CD8-positive, alpha-beta memory T cell (primary cell): ENCODE measurements around the gene WASF2. TPM values are rescaled to one million over a fixed set of nuclear protein-coding genes. Genes with fewer than 3 reads are reported as not detected.

Source experiments
- CTCF ChIA-PET: fragments of 350-600 bp; sonication (Branson Sonifier 250); formaldehyde crosslinking; loops from one replicate; lab custom pipeline; 2021; ENCODE audit warnings: antibody characterized with exemption; lab: Charles Lee
- POLR2A ChIA-PET: fragments of 350-600 bp; sonication (Branson Sonifier 250); formaldehyde crosslinking; loops from one replicate; lab custom pipeline; 2021; ENCODE audit warnings: antibody characterized with exemption; lab: Charles Lee
- DNase-seq, 5 donors: peaks; one replicate each; pipeline versions ENCODE4 v3.0.0 to v3.0.0-alpha.2; 2020 to 2022; ENCODE audit warnings: mixed read lengths in 1 of 5
- H3K27ac ChIP-seq: one replicate; pipeline ENCODE4 v1.7.0; 2013; ENCODE audit warnings: low read depth, mild to moderate bottlenecking, low read length, moderate library complexity
- H3K27me3 ChIP-seq: 2 replicates; pipeline ENCODE4 v1.7.0; 2013; ENCODE audit warnings: low read length, mild to moderate bottlenecking; ENCODE audit not compliant: insufficient read depth, poor library complexity, severe bottlenecking
- H3K36me3 ChIP-seq: 2 replicates; pipeline ENCODE4 v1.7.0; 2013; ENCODE audit warnings: mild to moderate bottlenecking, low read length, moderate library complexity; ENCODE audit not compliant: insufficient read depth
- H3K4me1 ChIP-seq: 2 replicates; pipeline ENCODE4 v1.7.0; 2013; ENCODE audit warnings: mild to moderate bottlenecking, low read length, moderate library complexity; ENCODE audit not compliant: insufficient read depth
- H3K4me3 ChIP-seq: 2 replicates; pipeline ENCODE4 v1.7.0; 2013; ENCODE audit warnings: mild to moderate bottlenecking, low read length
- H3K9me3 ChIP-seq: 2 replicates; pipeline ENCODE4 v1.7.0; 2013; ENCODE audit warnings: mild to moderate bottlenecking, low read length
- H3K27ac Mint-ChIP-seq, 8 donors: one replicate each; pipeline ENCODE4 v1.8.0; 2020 to 2021; ENCODE audit warnings: mixed read lengths in 8 of 8, mild to moderate bottlenecking in 6 of 8, inconsistent platforms in 3 of 8, moderate library complexity in 3 of 8
- H3K27me3 Mint-ChIP-seq, 2 donors: one replicate each; pipeline ENCODE4 v1.8.0; 2020 to 2021; ENCODE audit warnings: mixed read lengths in 2 of 2, mild to moderate bottlenecking in 1 of 2, moderate library complexity in 1 of 2
- H3K36me3 Mint-ChIP-seq, 3 donors: one replicate each; pipeline ENCODE4 v1.8.0; 2020 to 2021; ENCODE audit warnings: mixed read lengths in 3 of 3, inconsistent platforms in 1 of 3, mild to moderate bottlenecking in 1 of 3
- H3K4me1 Mint-ChIP-seq, 3 donors: one replicate each; pipeline ENCODE4 v1.8.0; 2020 to 2021; ENCODE audit warnings: mixed read lengths in 3 of 3, inconsistent platforms in 1 of 3, mild to moderate bottlenecking in 1 of 3
- H3K4me3 Mint-ChIP-seq, 7 donors: one replicate each; pipeline ENCODE4 v1.8.0; 2020 to 2021; ENCODE audit warnings: mixed read lengths in 7 of 7, mild to moderate bottlenecking in 6 of 7, moderate library complexity in 4 of 7, inconsistent platforms in 2 of 7
- H3K9me3 Mint-ChIP-seq, 5 donors: one replicate each; pipeline ENCODE4 v1.8.0; 2020 to 2022; ENCODE audit warnings: mixed read lengths in 5 of 5, mild to moderate bottlenecking in 3 of 5, moderate library complexity in 2 of 5, inconsistent platforms in 1 of 5
- polyA plus RNA-seq: library from polyadenylated mRNA; unstranded; fragments of 300-500 nt; fragmentation: Illumina TruSeq; gene quantifications from one replicate; pipeline ENCODE4 v1.2.3, GENCODE V29; 2021
- total RNA-seq, 2 experiments: library from RNA; stranded (reverse); gene quantifications; one replicate each; pipeline ENCODE4 v1.2.3, GENCODE V29; 2021

The WASF2 gene
- total and polyA plus RNA-seq, 3 experiments from 2014 or later = 64.1 to 128 (median 120) TPM

DNA sequence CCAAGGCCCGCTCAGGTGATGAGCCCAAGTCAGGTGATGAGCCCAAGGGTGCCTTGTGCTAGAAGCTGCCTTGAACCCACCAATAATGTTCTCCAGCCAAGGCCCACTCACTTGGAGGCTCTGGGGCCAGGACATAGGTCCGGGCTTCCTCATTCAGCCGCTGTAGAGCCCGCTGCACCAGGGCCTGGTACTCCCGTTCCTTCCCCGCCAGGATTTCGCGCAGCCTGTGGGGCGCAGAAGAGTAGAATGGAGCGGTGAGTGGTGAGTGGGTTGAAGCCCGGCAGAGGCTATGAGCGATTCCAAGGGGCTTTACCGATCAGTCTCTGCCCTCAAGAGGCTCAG is 133.7 kb downstream of the WASF2 start:
- no peak overlapping the region for H3K27ac ChIP-seq
- peaks cover 0 to 17% (median 1%) of the 10 kb centered on the region in 3 donors for H3K36me3 Mint-ChIP-seq
- CTCF ChIA-PET = interaction anchor here (0.9 to 8.0 kb wide), 7 partner anchors 13 to 310 kb away, joined by 3 to 115 read pairs (median 50); partner anchors contain the start of genes CD164L2, MAP3K6 and SYTL1
- H3K4me3 ChIP-seq = no peak overlapping the region
- H3K27me3 ChIP-seq = no peaks in the 10 kb centered on the region
- peak overlapping the region in 7 of 8 donors; percentile 51 to 85 (median 79) for H3K27ac Mint-ChIP-seq
- DNase-seq = no peak
- H3K36me3 ChIP-seq = no peaks in the 10 kb centered on the region
- H3K9me3 ChIP-seq = no peaks in the 10 kb centered on the region
- peaks cover 41 to 57% (median 53%) of the 10 kb centered on the region in 3 donors for H3K4me1 Mint-ChIP-seq
- peaks cover 0 to 3% of the 10 kb centered on the region in 2 donors for H3K27me3 Mint-ChIP-seq
- H3K4me1 ChIP-seq = peaks cover 46% of the 10 kb centered on the region
- no peaks in the 10 kb centered on the region for H3K9me3 Mint-ChIP-seq
- POLR2A ChIA-PET = interaction anchor here (1.8 to 2.6 kb wide), 4 partner anchors 10 to 24 kb away, joined by 5 to 25 read pairs (median 12); partner anchors contain the start of genes MAP3K6 and SYTL1
- H3K4me3 Mint-ChIP-seq = peak overlapping the region; percentile 70 to 89 (median 81)

DNA sequence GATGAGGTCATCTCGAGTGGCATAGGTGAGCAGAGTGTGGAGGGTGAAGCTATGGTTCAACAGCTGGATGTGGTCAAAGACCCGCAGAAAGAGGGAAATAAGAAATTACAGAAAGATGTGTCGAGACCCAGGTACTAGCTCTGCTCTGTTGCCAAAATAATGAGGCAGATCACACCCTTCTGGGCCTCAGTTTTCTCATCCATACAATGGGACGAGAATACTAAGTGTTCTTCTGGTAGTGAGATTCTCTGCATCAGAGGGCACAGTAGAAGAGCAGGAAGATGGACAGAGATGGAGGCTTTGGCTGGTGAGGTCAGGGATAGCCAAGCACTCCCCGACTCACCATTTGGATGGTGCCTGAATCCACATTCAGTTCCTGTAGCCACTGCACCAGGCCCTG is 134.3 kb downstream of the WASF2 start:
- Mint-ChIP-seq H3K36me3 (peaks cover 0 to 20% (median 1%) of the 10 kb centered on the region in 3 donors), H3K9me3 (no peaks in the 10 kb centered on the region), H3K4me3 (peak overlapping the region in 5 of 7 donors; percentile 62 to 81 (median 76)), H3K27me3 (peaks cover 0 to 3% of the 10 kb centered on the region in 2 donors), H3K27ac (peak overlapping the region; percentile 51 to 86 (median 76)), H3K4me1 (peaks cover 41 to 57% (median 53%) of the 10 kb centered on the region in 3 donors)
- no peak overlapping the region for H3K4me3 ChIP-seq
- H3K4me1 ChIP-seq = peaks cover 46% of the 10 kb centered on the region
- H3K27ac ChIP-seq = no peak overlapping the region
- ChIA-PET CTCF (interaction anchor here (0.9 to 8.0 kb wide), 8 partner anchors 13 to 310 kb away, joined by 3 to 115 read pairs (median 38); partner anchors contain the start of genes CD164L2, MAP3K6 and SYTL1), POLR2A (interaction anchor here (1.8 to 1.9 kb wide), 2 partner anchors 9 to 10 kb away, joined by 5 to 16 read pairs; partner anchors contain the start of gene MAP3K6)
- no peaks in the 10 kb centered on the region for H3K36me3 ChIP-seq
- DNase-seq = no peak
- H3K27me3 ChIP-seq = no peaks in the 10 kb centered on the region
- no peaks in the 10 kb centered on the region for H3K9me3 ChIP-seq

Other genes with a start within 250 kb of the WASF2 start
- gene TMEM222, start 168.0 kb downstream of the WASF2 start, total RNA-seq = 10 to 100 TPM; 52.0 to 54.9 TPM
- gene TMEM222, start 168.0 kb downstream of the WASF2 start, polyA plus RNA-seq = 65.2 TPM
- 10 to 100 TPM; 21.9 to 24.2 TPM for gene SYTL1, start 148.1 kb downstream of the WASF2 start, total RNA-seq
- 124 TPM for gene SYTL1, start 148.1 kb downstream of the WASF2 start, polyA plus RNA-seq
- 1 to 10 TPM; 6.9 to 7.1 TPM for gene MAP3K6, start 123.2 kb downstream of the WASF2 start, total RNA-seq
- 6.0 TPM for gene MAP3K6, start 123.2 kb downstream of the WASF2 start, polyA plus RNA-seq
- not detected for gene FCN3, start 115.3 kb downstream of the WASF2 start, total RNA-seq
- not detected for gene FCN3, start 115.3 kb downstream of the WASF2 start, polyA plus RNA-seq
- gene CD164L2, start 106.8 kb downstream of the WASF2 start, total RNA-seq = not detected
- not detected for gene CD164L2, start 106.8 kb downstream of the WASF2 start, polyA plus RNA-seq
- gene GPR3, start 97.5 kb downstream of the WASF2 start, total RNA-seq = 1 to 10 TPM; 3.3 to 3.9 TPM
- not detected for gene GPR3, start 97.5 kb downstream of the WASF2 start, polyA plus RNA-seq
- gene AHDC1, start 114.0 kb upstream of the WASF2 start, total RNA-seq = 10 to 100 TPM; 11.5 TPM
- 1.9 TPM for gene AHDC1, start 114.0 kb upstream of the WASF2 start, polyA plus RNA-seq
- gene FGR, start 145.0 kb upstream of the WASF2 start, total RNA-seq = 1 to 10 TPM; 1.6 to 1.8 TPM
- gene FGR, start 145.0 kb upstream of the WASF2 start, polyA plus RNA-seq = 49.6 TPM
- gene IFI6, start 182.0 kb upstream of the WASF2 start, total RNA-seq = 10 to 100 TPM; 10.7 to 12.3 TPM
- 161 TPM for gene IFI6, start 182.0 kb upstream of the WASF2 start, polyA plus RNA-seq
- gene FAM76A, start 235.8 kb upstream of the WASF2 start, total RNA-seq = 10 to 100 TPM; 13.2 to 13.7 TPM
- gene FAM76A, start 235.8 kb upstream of the WASF2 start, polyA plus RNA-seq = 9.2 TPM